Left ventricle myocardium inferior (tissue), 1 donor: ENCODE data around the gene PER1. TPM values are rescaled to one million over a fixed set of nuclear protein-coding genes. Genes with fewer than 3 reads are reported as not detected.
A peak's percentile ranks its signal among the peaks of the same experiment; 100 is the strongest.

Experiments
- DNase-seq: peaks from one replicate; pipeline ENCODE4 v3.0.0-alpha.2; 2020
- H3K27ac ChIP-seq: fragments of 200-600 bp; replicated peaks from 2 replicates; pipeline ENCODE4 v1.8.0; 2021
- H3K27me3 ChIP-seq: fragments of 200-600 bp; 2 replicates; pipeline ENCODE4 v1.8.0; 2021; ENCODE audit warnings: low read depth
- H3K36me3 ChIP-seq: fragments of 200-600 bp; 2 replicates; pipeline ENCODE4 v1.8.0; 2021
- H3K4me1 ChIP-seq: fragments of 200-600 bp; 2 replicates; pipeline ENCODE4 v1.8.0; 2021
- H3K4me3 ChIP-seq: fragments of 200-600 bp; 2 replicates; pipeline ENCODE4 v1.8.0; 2021; ENCODE audit warnings: mild to moderate bottlenecking, moderate library complexity
- H3K9me3 ChIP-seq: fragments of 200-600 bp; replicated peaks from 2 replicates; pipeline ENCODE4 v1.8.0; 2021
- CTCF ChIP-seq: fragments of 200-600 bp; IDR thresholded peaks from 2 replicates; pipeline ENCODE4 v1.8.0; 2021; ENCODE audit warnings: antibody characterized with exemption, mild to moderate bottlenecking, borderline replicate concordance
- intact Hi-C: fragments of 100-400 bp; cut with micrococcal nuclease; formaldehyde crosslinking; loops from one replicate; pipeline ENCODE4 v1.11.0; 2022
- total RNA-seq: library from RNA; stranded (reverse); fragmentation: NEBNext Ultra II Directional; extraction: Animal tissue kit (Norgen Biotek cat#: 25700); gene quantifications from one replicate; pipeline ENCODE4 v1.2.1, GENCODE V29; 2021
- donor health status: DM: no; HTN: yes; CAD: no; lungs with severe emphysema.

Gene PER1
- total RNA-seq, 1 donor from 2014 or later: 109 TPM

DNA sequence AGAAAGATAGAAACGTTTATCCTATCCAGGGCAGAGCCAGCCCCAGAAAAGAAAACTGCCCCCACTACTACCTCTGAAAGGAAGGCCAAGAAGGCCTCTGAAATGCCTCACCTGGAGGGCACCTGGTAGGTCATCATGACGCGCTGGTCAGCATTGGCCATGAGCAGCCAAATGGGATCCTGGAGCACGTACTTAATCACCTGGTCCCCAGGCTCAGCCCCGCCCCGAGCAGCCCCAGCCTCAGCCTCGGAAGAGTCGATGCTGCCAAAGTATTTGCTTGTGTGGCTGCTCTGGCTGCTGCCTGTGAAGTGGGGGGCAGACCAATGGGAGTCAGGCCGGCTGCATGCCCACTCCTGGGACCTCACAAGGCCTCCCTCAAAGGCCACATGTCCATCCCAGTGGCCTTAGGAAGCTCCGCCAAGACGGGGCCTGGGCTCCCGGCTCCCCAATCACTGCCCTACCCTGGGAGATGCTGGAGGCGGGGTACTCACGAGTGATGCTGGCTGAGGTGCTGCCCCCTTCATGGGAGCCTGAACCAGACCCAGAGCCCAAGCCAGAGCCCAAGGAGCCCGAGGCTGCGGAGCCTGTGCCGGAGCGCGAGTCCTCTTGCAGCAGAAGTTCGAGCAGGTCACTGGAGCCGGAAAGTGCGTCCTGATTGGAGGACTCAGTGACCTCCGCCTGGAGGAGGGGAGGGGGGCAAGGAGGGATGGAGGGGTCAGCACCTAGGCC lies 9.9 kb downstream of the PER1 start:
- Histone ChIP-seq H3K27me3 (no peaks in the 10 kb centered on the region), H3K36me3 (peaks cover 82% of the 10 kb centered on the region), H3K9me3 (no peaks in the 10 kb centered on the region), H3K27ac (peak overlapping the region; percentile 89), H3K4me1 (peaks cover 89% of the 10 kb centered on the region), H3K4me3 (no peak overlapping the region)
- no peak for DNase-seq
- no peak for TF ChIP-seq CTCF
- intact Hi-C loops: no loop called here

- DNase-seq: no peak
- Histone ChIP-seq H3K27ac (peak overlapping the region; percentile 89), H3K9me3 (no peaks in the 10 kb centered on the region), H3K27me3 (no peaks in the 10 kb centered on the region), H3K4me1 (peaks cover 83% of the 10 kb centered on the region), H3K4me3 (no peak overlapping the region), H3K36me3 (peaks cover 77% of the 10 kb centered on the region)
- TF ChIP-seq CTCF: no peak
- intact Hi-C loops: no loop called here
Measured at GRCh38 chr17:8141741-8142140, 10.5 kb downstream of the PER1 start.

DNA sequence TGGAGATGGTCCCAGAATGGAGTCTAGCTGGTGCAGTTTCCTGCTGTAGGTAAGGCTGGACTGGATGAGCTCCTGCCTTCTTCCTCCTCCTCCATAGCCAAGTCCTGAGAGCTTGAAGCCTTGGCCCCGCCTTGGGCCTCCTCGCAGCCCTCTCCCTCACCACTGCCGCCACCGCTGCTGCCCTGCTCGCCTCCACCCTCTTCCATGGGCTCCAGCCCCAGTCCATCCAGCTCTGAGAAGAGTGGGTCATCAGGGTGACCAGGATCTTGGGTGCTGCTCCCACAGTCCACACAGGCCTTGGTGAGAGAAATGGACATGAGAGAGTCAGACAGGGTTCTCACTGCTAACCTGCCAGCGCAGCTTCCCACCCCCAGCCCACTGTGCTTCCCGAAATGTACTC lies 11.2 kb downstream of the PER1 start:
- no peaks in the 10 kb centered on the region for H3K9me3 ChIP-seq
- peaks cover 70% of the 10 kb centered on the region for H3K36me3 ChIP-seq
- no peak for TF ChIP-seq CTCF
- H3K4me3 ChIP-seq: no peak overlapping the region
- intact Hi-C loops: no loop called here
- H3K27ac ChIP-seq: peak overlapping the region; percentile 89
- peaks cover 76% of the 10 kb centered on the region for H3K4me1 ChIP-seq
- no peaks in the 10 kb centered on the region for H3K27me3 ChIP-seq
- DNase-seq: no peak

DNA sequence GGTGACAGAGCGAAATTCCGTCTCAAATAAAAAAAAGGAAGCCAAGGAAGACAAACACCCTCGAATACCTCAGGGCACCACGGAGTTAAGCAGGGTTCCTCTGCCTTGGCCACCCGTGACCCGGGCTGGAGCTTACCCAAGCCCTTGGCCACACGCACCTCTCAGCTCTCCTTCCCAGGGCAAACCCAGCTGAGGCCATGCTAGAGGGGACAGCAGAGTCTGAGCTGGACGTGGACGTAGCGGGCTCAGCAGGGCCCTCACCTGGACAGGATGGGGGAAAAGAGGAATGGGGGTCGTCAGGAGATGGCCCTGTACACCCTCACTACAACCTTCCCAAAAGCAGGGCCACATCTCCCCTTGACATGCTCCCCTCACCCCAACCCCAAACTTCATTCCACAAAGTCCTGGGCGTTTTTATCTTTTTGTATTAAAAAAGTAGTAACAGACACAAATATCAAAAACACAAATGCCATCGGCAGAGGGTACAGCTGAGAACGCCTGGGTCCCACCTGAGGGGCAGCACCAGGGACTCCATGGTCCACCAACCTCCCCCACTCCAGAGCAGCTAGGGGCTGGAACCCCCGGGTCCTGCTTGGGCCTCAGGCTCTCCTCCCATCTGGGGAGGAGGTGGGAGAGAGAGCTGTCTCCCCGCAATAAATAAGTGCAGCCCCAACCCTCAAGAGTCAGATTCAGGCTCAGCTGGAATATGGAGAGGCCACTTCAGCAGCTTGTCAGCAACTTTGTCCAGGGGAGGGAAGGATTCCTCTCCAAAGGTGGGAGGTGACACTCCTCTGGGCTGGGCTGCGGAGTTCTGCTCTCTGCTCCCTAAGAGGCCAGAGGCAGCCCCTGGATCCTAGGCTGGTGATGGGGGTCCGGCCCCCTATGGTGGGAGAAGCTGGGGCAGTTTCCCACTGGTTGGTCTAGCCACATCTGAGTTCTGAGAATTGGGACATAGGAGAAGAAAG lies 11.9 kb downstream of the PER1 start:
- H3K4me1 ChIP-seq: peaks cover 70% of the 10 kb centered on the region
- H3K27ac ChIP-seq: peak overlapping the region; percentile 89
- H3K27me3 ChIP-seq: no peaks in the 10 kb centered on the region
- H3K4me3 ChIP-seq: no peak overlapping the region
- TF ChIP-seq CTCF: no peak
- intact Hi-C loops: no loop called here
- peaks cover 63% of the 10 kb centered on the region for H3K36me3 ChIP-seq
- no peak for DNase-seq
- no peaks in the 10 kb centered on the region for H3K9me3 ChIP-seq

- Histone ChIP-seq H3K27me3 (no peaks in the 10 kb centered on the region), H3K4me1 (peaks cover 56% of the 10 kb centered on the region), H3K36me3 (peaks cover 47% of the 10 kb centered on the region), H3K27ac (peak overlapping the region; percentile 89), H3K4me3 (peak overlapping the region; percentile 52), H3K9me3 (no peaks in the 10 kb centered on the region)
- intact Hi-C loops: no loop called here
- peak; percentile 94 for DNase-seq
- peak; percentile 92 for TF ChIP-seq CTCF
Measured at GRCh38 chr17:8138672-8139371, 13.4 kb downstream of the PER1 start.
